H1 (cell line): ENCODE results near the gene SPEF2. TPM values are rescaled to one million over a fixed set of nuclear protein-coding genes. Genes with fewer than 3 reads are reported as not detected.

Source experiments
- GABPA ChIP-seq: IDR thresholded peaks from 2 replicates; pipeline ENCODE4 v1.6.1; 2011; ENCODE audit warnings: mild to moderate bottlenecking, low read length, moderate library complexity, borderline replicate concordance; ENCODE audit not compliant: insufficient read depth
- JUN ChIP-seq: IDR thresholded peaks from 2 replicates; pipeline ENCODE4 v1.6.1; 2011; ENCODE audit warnings: low read depth, mild to moderate bottlenecking, improper control_type of control experiment, low read length
- KDM5A ChIP-seq: fragments of 200-600 bp; IDR thresholded peaks from 2 replicates; pipeline ENCODE4 v1.7.1; 2012; ENCODE audit warnings: mild to moderate bottlenecking, low read length, inconsistent platforms, mixed read lengths
- SP2 ChIP-seq: IDR thresholded peaks from 2 replicates; pipeline ENCODE4 v1.6.1; 2012; ENCODE audit warnings: mild to moderate bottlenecking, low read length, inconsistent platforms
- polyA plus RNA-seq, 7 experiments: library from polyadenylated mRNA; depleted of rRNA in 3 of 7; stranded (reverse) in 5 of 7; unstranded in 2 of 7; fragments of >200 nt in 5 of 7; fragments of 200-250 nt in 2 of 7; gene quantifications; 1 replicate in 5 of 7; 2 replicates in 1 of 7; 4 replicates in 1 of 7; pipeline versions ENCODE4 v1.2.1 to v1.2.3, GENCODE V29; 2011 to 2013; ENCODE audit warnings: missing spikeins in 2 of 7, mixed read lengths in 2 of 7
- total RNA-seq: library from RNA; stranded (reverse); fragmentation: NEBNext Ultra II Directional; extraction: Animal tissue kit (Norgen Biotek cat#: 25700); gene quantifications from 2 replicates; pipeline ENCODE4 v1.2.1, GENCODE V29; 2021

Gene SPEF2
- total and polyA plus RNA-seq, 2 of the 8 experiments (the other 6 are each of a cell fraction or from before 2014, with no cell fraction given), result 0.14 to 0.73 TPM

DNA sequence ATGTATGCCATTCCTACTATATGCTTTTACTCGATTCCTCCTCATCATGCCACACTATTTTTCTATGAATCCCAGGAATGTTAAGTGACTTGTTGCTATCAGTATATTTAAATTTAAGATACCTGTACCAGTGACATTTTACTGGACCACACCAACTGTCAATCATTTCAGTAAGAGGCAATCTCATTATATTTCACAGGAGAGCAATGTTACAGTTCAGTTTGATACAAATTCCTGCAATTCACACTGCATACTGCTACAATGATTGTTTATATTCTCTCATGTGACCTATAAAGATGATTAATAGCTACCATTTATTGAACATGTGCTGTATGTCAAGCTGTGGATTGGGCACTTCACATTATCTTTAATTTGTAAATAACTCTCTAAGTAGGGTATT, 30.0 kb downstream of the SPEF2 start (continued):
- no peak for TF ChIP-seq JUN
- no peak for TF ChIP-seq KDM5A
- TF ChIP-seq SP2, result no peak
- no peak for TF ChIP-seq GABPA
- TF ChIP-seq, all 59 proteins: peak for 0
